Measurements from ENCODE around the gene GGA3.

DNA sequence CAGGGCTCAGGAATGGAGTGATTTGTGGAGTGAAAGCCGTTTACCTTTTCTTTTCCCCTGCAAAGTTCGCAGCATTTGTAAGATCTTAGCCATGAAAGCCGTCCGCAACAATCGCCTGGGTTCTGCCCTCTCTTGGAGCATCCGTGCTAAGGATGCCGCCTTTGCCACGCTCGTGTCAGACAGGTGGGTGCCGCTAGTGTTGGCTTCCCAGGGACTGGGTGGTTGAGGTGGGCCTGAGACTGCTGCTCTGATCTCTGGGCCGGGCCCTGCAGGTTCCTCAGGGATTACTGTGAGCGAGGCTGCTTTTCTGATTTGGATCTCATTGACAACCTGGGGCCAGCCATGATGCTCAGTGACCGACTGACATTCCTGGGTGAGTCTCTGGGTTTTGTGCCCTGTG, 28.6 kb downstream of the GGA3 start:
- TF ChIP-seq, protein P1, sequence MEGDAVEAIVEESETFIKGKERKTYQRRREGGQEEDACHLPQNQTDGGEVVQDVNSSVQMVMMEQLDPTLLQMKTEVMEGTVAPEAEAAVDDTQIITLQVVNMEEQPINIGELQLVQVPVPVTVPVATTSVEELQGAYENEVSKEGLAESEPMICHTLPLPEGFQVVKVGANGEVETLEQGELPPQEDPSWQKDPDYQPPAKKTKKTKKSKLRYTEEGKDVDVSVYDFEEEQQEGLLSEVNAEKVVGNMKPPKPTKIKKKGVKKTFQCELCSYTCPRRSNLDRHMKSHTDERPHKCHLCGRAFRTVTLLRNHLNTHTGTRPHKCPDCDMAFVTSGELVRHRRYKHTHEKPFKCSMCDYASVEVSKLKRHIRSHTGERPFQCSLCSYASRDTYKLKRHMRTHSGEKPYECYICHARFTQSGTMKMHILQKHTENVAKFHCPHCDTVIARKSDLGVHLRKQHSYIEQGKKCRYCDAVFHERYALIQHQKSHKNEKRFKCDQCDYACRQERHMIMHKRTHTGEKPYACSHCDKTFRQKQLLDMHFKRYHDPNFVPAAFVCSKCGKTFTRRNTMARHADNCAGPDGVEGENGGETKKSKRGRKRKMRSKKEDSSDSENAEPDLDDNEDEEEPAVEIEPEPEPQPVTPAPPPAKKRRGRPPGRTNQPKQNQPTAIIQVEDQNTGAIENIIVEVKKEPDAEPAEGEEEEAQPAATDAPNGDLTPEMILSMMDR (IDR thresholded peaks at IDR 0.05; ENCODE audit: low read depth, low read length, poor library complexity, severe bottlenecking), result no peak
- TF ChIP-seq EZH2phosphoT487 (IDR thresholded peaks at IDR 0.05; ENCODE audit: borderline replicate concordance, low read length), result no peak
